Measurements from ENCODE around the gene TOMM70. TPM values are rescaled to one million over a fixed set of nuclear protein-coding genes. Genes with fewer than 3 reads are reported as not detected.

The TOMM70 gene
- 53.5 TPM for total RNA-seq

DNA sequence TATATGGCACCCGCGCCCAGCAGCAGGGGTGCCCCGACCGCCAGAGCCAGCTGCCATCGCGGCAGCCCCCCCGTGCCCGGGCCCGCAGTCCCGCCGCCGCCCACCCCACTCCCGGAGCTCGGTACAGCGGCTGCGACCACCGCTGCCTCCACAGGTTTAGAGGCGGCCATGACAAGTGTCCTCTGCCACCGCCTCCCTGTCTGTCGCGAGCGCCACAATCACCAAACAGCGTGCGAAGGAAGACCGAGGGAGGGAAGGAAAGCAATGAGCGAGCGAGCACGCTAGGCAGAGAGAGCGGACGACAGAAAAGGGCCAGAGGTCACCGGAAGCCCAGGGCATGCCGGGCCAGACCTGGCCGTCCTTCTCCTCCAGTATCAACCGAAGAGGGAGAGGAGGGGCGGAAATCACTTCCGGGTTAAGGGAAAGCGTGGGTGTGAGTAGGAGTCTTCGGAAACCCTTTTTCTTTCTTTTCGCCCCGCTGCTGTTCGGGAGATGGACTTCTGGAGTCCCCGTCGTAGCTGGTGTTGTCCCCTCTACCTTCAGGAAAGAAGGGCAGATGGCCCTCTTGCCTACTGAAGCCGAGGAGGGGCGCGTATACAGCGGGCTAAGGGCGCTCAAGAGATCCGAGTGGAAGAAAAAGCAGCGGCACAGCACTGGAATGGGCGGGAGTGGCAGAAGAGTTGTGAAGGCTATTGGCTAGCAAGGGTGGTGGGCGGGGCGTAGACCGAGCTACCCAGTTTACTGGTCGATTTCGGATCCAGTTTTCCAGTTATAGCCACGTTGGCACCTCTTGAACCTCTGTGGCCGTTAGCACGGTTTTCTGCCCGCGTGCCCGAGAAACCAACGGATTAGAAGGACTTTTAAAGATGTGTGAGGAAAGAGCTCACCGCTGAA is at the start of gene TOMM70, which contains the start of gene LNP1:
Gene TOMM70, minus strand, starts transcription at position 310 of the 894 bp plus-strand sequence. Its CDS starts 140 bp downstream, at position 170.
Gene LNP1, plus strand, starts transcription at position 760 of the 894 bp plus-strand sequence. CDS start 28,191 bp downstream, outside the sequence.

DNA sequence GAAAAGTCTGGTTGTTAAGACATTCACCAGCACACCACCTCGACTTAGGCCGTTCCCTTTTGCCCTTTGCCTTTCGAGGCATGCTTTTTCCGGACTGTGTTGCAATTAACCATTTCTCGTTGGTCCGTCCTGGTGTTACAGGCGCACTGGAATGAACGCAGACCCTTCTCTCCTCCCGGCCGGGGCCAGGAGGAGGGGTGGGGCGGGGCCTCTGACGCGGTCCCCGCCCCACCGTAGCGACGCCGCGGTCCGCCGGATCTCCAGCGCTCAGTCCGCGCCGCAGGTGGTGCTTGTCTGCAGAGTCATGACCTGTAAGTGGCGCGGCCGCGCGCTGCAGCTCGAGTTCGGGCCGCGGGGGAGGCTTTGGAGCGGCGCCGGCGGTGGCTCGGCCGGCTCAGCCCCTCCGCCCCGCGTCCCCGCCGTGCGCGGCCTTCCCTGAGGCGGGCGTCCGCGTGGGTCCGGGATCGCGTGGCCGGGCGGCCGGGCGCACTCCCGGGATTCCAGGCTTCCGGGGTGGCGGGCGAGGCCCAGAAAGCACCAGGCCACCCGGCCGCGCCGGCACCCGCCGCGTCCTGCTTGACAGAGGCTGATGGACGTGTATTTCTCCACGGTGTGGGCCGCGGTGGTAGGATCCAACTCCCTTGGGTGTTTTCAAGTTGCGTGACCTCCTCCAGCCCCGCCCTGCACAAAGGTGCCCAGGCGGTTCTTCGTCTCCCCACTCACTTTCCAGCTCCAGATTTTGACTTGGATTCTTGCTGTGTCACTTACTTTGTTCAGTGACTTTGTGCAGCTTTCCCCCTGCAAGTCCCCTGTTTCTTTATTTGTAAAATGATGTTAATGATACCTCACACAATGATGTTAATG is 66.2 kb downstream of the TOMM70 start, which contains the start of gene NIT2:
Gene NIT2, plus strand, starts transcription at position 270 of the 864 bp plus-strand sequence. Its CDS starts 35 bp downstream, at position 305.

Other genes starting within 250 kb of the TOMM70 start
- 36.5 TPM for gene TBC1D23, start 140.1 kb downstream of the TOMM70 start, total RNA-seq
- gene NIT2, start 66.3 kb downstream of the TOMM70 start, total RNA-seq = 30.2 TPM
- gene LNP1, start 450 bp upstream of the TOMM70 start, total RNA-seq = 5.1 TPM
- gene TMEM45A, start 91.5 kb upstream of the TOMM70 start, total RNA-seq = 15.5 TPM
- not detected for gene ADGRG7, start 208.5 kb upstream of the TOMM70 start, total RNA-seq

Measured in metanephros (tissue), 1 donor.